T-cell (primary cell): ENCODE results near the gene CD55. TPM values are rescaled to one million over a fixed set of nuclear protein-coding genes. Genes with fewer than 3 reads are reported as not detected.

Experiments used
- ATAC-seq, 4 experiments: fragments of 200-7000 bp in 3 of 4; fragments of 150-1000 bp in 1 of 4; cut with Tn5 transposase; replicated peaks in 1 of 4; 1 replicate in 3 of 4; 2 replicates in 1 of 4; pipeline ENCODE4 v1.10.0; 2021; ENCODE audit warnings: moderate library complexity in 3 of 4, mild to moderate bottlenecking in 2 of 4, moderate number of reproducible peaks in 1 of 4
- CTCF ChIA-PET, 2 donors: fragments of 300-600 bp; sonication (Branson Sonifier 250); formaldehyde crosslinking; loops; one replicate each; lab custom pipeline; 2022; ENCODE audit warnings: antibody characterized with exemption in 2 of 2; lab: Charles Lee
- POLR2A ChIA-PET, 2 donors: fragments of 300-600 bp; sonication (Branson Sonifier 250); formaldehyde crosslinking; loops; one replicate each; lab custom pipeline; 2022; ENCODE audit warnings: antibody characterized with exemption in 2 of 2; lab: Charles Lee
- DNase-seq, 35 experiments: peaks; one replicate each; pipeline versions ENCODE4 v3.0.0 to v3.0.0-alpha.2; 2013 to 2023
- H3K27ac ChIP-seq: one replicate; pipeline ENCODE4 v1.5.1; 2013; ENCODE audit warnings: low read length
- H3K27me3 ChIP-seq, 2 experiments: replicated peaks in 1 of 2; 1 replicate in 1 of 2; 2 replicates in 1 of 2; pipeline versions ENCODE4 v1.6.1 to v1.7.0; 2013; ENCODE audit warnings: low read length in 1 of 2, mixed read lengths in 1 of 2; ENCODE audit not compliant: control insufficient read depth in 2 of 2, insufficient read depth in 2 of 2; ENCODE audit errors: extremely low read depth in 1 of 2
- H3K36me3 ChIP-seq, 2 donors: 1 replicate in 1 of 2; 2 replicates in 1 of 2; pipeline versions ENCODE4 v1.6.1 to v1.7.0; 2013; ENCODE audit warnings: low read length in 1 of 2; ENCODE audit not compliant: control insufficient read depth in 2 of 2, insufficient read depth in 1 of 2; ENCODE audit errors: extremely low read depth in 1 of 2
- H3K4me1 ChIP-seq, 2 experiments: 1 replicate in 1 of 2; 2 replicates in 1 of 2; pipeline versions ENCODE4 v1.6.1 to v1.7.0; 2013; ENCODE audit warnings: low read length in 2 of 2, mixed read lengths in 1 of 2; ENCODE audit not compliant: insufficient read depth in 2 of 2, control insufficient read depth in 1 of 2; ENCODE audit errors: extremely low read depth in 1 of 2
- H3K4me3 ChIP-seq, 2 donors: 1 replicate in 1 of 2; 2 replicates in 1 of 2; pipeline versions ENCODE4 v1.5.1 to v1.7.0; 2013; ENCODE audit warnings: mild to moderate bottlenecking in 2 of 2, low read length in 1 of 2, moderate library complexity in 1 of 2; ENCODE audit not compliant: control insufficient read depth in 1 of 2; ENCODE audit errors: extremely low read depth in 1 of 2
- H3K9me3 ChIP-seq: 2 replicates; pipeline ENCODE4 v1.7.0; 2013
- H3K27ac Mint-ChIP-seq, 2 donors: one replicate each; pipeline ENCODE4 v1.8.0; 2020 to 2021; ENCODE audit warnings: mild to moderate bottlenecking in 2 of 2, mixed read lengths in 2 of 2
- H3K27me3 Mint-ChIP-seq, 2 donors: one replicate each; pipeline ENCODE4 v1.8.0; 2021 to 2022; ENCODE audit warnings: mixed read lengths in 2 of 2
- H3K36me3 Mint-ChIP-seq: one replicate; pipeline ENCODE4 v1.8.0; 2021; ENCODE audit warnings: mixed read lengths
- H3K4me1 Mint-ChIP-seq, 3 donors: one replicate each; pipeline ENCODE4 v1.8.0; 2020 to 2022; ENCODE audit warnings: mixed read lengths in 3 of 3, mild to moderate bottlenecking in 1 of 3
- H3K4me3 Mint-ChIP-seq, 3 donors: one replicate each; pipeline ENCODE4 v1.8.0; 2020 to 2022; ENCODE audit warnings: mild to moderate bottlenecking in 3 of 3, mixed read lengths in 3 of 3, moderate library complexity in 3 of 3
- H3K9me3 Mint-ChIP-seq, 3 donors: one replicate each; pipeline ENCODE4 v1.8.0; 2020 to 2022; ENCODE audit warnings: mixed read lengths in 3 of 3
- WGBS: methylation state at CpG from one replicate; pipeline ENCODE4 v1.1.5; 2013; ENCODE audit warnings: missing lambda C conversion rate; ENCODE audit not compliant: insufficient coverage; 5-methylcytosine and 5-hydroxymethylcytosine counted together
- total RNA-seq, 35 experiments: library from RNA in 6 of 35; stranded (reverse) in 6 of 35; fragments of 120-200 nt in 1 of 35; gene quantifications; one replicate each; pipeline versions ENCODE4 v1.2.1 to v1.2.4 and lab custom pipeline; 2013 to 2026

The CD55 gene
- total RNA-seq, 5 donors from 2014 or later (not counting 1 experiment from before 2014, with no cell fraction given), result 86.2 to 218 (median 117) TPM

- Mint-ChIP-seq H3K4me3 (peak overlapping the region; percentile 89 to 95 (median 94)), H3K36me3 (peaks cover 35% of the 10 kb centered on the region), H3K4me1 (peaks cover 38 to 55% (median 54%) of the 10 kb centered on the region in 3 donors), H3K27ac (peak overlapping the region; percentile 99 to 100), H3K9me3 (no peaks in the 10 kb centered on the region), H3K27me3 (no peaks in the 10 kb centered on the region)
- ChIA-PET POLR2A (interaction anchor here (0.7 to 6.8 kb wide), 14 partner anchors 8 to 403 kb away, joined by 3 to 111 read pairs (median 4); no protein-coding TSS in a partner anchor), CTCF (interaction anchor here in 1 of 2 donors (0.6 to 2.3 kb wide), 8 partner anchors 11 to 272 kb away, joined by 3 to 36 read pairs (median 3); no protein-coding TSS in a partner anchor)
- DNase-seq (peak in 3 of 35 experiments; percentile 8 to 41 (median 19)), ATAC-seq (no peak)
- Histone ChIP-seq H3K36me3 (peaks cover 0 to 27% of the 10 kb centered on the region in 2 donors), H3K9me3 (no peaks in the 10 kb centered on the region), H3K27ac (peak overlapping the region; percentile 97), H3K4me3 (peak overlapping the region; percentile 61 to 99), H3K4me1 (peaks cover 18 to 20% of the 10 kb centered on the region in 2 experiments), H3K27me3 (peaks cover 0 to 3% of the 10 kb centered on the region in 2 experiments)
- WGBS, result 5% methylated on average over 29 of the region's 37 CpGs
These were observed 540 bp downstream of the CD55 start for GRCh38 chr1:207321790-207322645.

DNA sequence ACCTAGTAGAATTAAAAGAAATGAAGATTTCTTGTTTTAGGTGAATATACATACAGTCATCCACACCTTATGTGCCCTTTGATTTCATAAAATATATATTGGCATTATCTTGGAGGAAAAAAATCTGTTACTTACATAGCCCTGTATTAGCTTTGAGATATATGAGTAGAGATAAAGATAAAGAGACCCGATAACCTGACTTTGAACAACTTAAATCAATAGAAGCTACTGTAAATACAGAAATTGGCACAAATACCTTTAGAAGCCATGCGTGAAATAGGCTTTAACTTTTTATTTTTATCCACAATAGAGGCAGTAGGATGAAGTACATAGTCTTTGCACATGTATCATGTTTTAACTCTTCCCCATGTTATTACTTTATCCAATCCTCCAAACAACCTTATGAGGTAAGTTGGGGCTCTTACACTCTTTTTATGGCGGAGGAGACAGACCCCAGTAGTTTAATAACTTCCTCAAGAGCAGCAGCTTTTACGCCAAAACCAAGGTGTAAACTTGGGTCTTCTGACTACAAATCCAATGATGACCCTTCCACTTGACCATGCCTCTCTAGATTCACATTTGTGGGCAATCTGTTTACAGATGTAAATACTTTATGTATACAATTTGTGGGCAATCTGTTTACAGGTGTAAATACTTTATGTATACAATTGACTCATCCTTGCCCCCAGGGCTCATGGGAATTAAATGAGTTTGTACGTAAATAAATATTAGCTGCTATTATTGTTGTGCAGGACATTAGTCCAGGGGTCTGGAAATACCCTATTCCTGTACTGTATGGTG, 2.1 kb downstream of the CD55 start:
- POLR2A ChIA-PET, result interaction anchor here (0.7 to 6.8 kb wide), 5 partner anchors 11 to 544 kb away, joined by 3 to 111 read pairs (median 8); no protein-coding TSS in a partner anchor
- Histone ChIP-seq H3K27me3 (peaks cover 0 to 3% of the 10 kb centered on the region in 2 experiments), H3K4me3 (peak overlapping the region; percentile 10 to 47), H3K36me3 (peaks cover 0 to 42% of the 10 kb centered on the region in 2 donors), H3K4me1 (peaks cover 18 to 22% of the 10 kb centered on the region in 2 experiments), H3K27ac (peak overlapping the region; percentile 16), H3K9me3 (no peaks in the 10 kb centered on the region)
- peaks cover 48 to 67% (median 63%) of the 10 kb centered on the region in 3 donors for H3K4me1 Mint-ChIP-seq
- H3K27ac Mint-ChIP-seq, result peak overlapping the region; percentile 18 to 72
- CTCF ChIA-PET, result interaction anchor here in 1 of 2 donors (0.6 kb wide), 1 partner anchor 414 kb away, joined by 3 read pairs; no protein-coding TSS in a partner anchor
- no CpG with 5 or more reads among the region's 5 CpGs for WGBS
- ATAC-seq (no peak), DNase-seq (no peak)
- no peaks in the 10 kb centered on the region for H3K9me3 Mint-ChIP-seq
- peaks cover 51% of the 10 kb centered on the region for H3K36me3 Mint-ChIP-seq
- H3K27me3 Mint-ChIP-seq, result no peaks in the 10 kb centered on the region
- peak overlapping the region; percentile 75 to 94 (median 77) for H3K4me3 Mint-ChIP-seq

- ATAC-seq (peak in 1 of 4 experiments; percentile 6), DNase-seq (no peak)
- ChIA-PET CTCF (no interaction called here), POLR2A (interaction anchor here in 1 of 2 donors (0.6 kb wide), 1 partner anchor 8 kb away, joined by 3 read pairs; no protein-coding TSS in a partner anchor)
- H3K4me1 Mint-ChIP-seq, result peaks cover 62 to 66% (median 65%) of the 10 kb centered on the region in 3 donors
- H3K36me3 Mint-ChIP-seq, result peaks cover 81% of the 10 kb centered on the region
- Histone ChIP-seq H3K27me3 (no peaks in the 10 kb centered on the region), H3K9me3 (no peaks in the 10 kb centered on the region), H3K4me3 (no peak overlapping the region), H3K36me3 (peaks cover 8 to 76% of the 10 kb centered on the region in 2 donors), H3K27ac (no peak overlapping the region), H3K4me1 (peaks cover 3 to 22% of the 10 kb centered on the region in 2 experiments)
- H3K4me3 Mint-ChIP-seq, result peak overlapping the region in 1 of 3 donors; percentile 2
- H3K27me3 Mint-ChIP-seq, result no peaks in the 10 kb centered on the region
- H3K9me3 Mint-ChIP-seq, result peaks cover under 1 to 3% (median 2%) of the 10 kb centered on the region in 3 donors
- peak overlapping the region; percentile 44 to 59 for H3K27ac Mint-ChIP-seq
These were observed 6.5 kb downstream of the CD55 start for GRCh38 chr1:207328004-207328403.

DNA sequence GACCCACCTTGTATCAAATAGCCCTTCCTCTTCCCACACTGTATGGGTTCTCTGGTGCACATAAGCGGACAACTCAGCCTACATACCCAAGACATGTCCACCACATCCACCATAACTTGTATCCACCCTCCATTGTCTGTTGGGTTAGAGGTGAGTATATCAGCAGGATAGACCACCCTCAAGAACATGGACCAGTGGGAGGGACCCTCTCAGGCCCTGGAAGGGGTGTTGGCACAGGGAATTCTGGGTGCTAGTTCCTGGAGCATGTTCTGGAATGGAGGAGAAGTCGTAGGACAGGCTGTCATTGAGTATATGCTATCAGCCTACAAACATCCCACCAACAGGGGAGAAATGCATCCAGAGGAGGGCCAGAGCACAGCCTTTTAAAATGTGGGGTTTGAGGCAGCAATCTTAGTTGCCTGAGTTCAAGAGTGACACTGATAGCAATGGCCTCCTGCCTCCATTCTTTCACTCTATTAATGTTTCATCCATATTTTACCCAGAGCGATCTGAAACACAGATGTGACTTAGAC, 7.5 kb downstream of the CD55 start:
- ChIA-PET POLR2A (interaction anchor here in 1 of 2 donors (0.6 to 0.9 kb wide), 3 partner anchors 13 to 109 kb away, joined by 3 to 10 read pairs (median 4); no protein-coding TSS in a partner anchor), CTCF (no interaction called here)
- H3K27me3 ChIP-seq, result no peaks in the 10 kb centered on the region
- ATAC-seq (peak in 3 of 4 experiments; percentile 16 to 24 (median 21)), DNase-seq (no peak)
- H3K27ac ChIP-seq, result no peak overlapping the region
- peaks cover 6% of the 10 kb centered on the region for H3K9me3 ChIP-seq
- H3K4me3 ChIP-seq, result no peak overlapping the region
- WGBS, result 100% methylated on average over 1 of the region's 3 CpGs
- H3K4me1 Mint-ChIP-seq, result peaks cover 63 to 67% (median 65%) of the 10 kb centered on the region in 3 donors
- no peaks in the 10 kb centered on the region for H3K27me3 Mint-ChIP-seq
- H3K4me3 Mint-ChIP-seq, result peak overlapping the region in 1 of 3 donors; percentile 3
- peaks cover 8 to 73% of the 10 kb centered on the region in 2 donors for H3K36me3 ChIP-seq
- H3K4me1 ChIP-seq, result peaks cover 3 to 13% of the 10 kb centered on the region in 2 experiments
- H3K36me3 Mint-ChIP-seq, result peaks cover 82% of the 10 kb centered on the region
- peak overlapping the region; percentile 11 to 62 for H3K27ac Mint-ChIP-seq
- H3K9me3 Mint-ChIP-seq, result peaks cover 8 to 12% (median 11%) of the 10 kb centered on the region in 3 donors

DNA sequence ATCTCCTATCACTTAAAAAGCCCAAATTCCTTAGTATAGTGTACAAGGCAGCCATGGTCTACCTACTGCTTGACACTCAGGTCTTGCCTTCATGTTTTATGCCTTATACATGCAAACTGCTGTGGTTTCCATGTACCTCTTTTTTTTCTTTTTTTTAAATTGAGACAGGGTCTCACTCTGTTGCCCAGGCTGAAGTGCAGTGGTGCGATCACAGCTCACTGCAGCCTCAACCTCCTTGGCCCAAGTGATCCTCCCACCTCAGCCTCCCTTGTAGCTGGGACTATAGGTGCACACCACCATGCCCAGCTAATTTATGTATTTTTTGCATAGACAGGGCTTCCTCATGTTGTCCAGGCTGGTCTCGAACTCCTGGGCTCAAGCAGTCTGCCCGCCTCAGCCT, 8.0 kb downstream of the CD55 start:
- H3K4me3 ChIP-seq, result no peak overlapping the region
- no peaks in the 10 kb centered on the region for H3K27me3 ChIP-seq
- peaks cover 6% of the 10 kb centered on the region for H3K9me3 ChIP-seq
- DNase-seq, result no peak
- Mint-ChIP-seq H3K4me3 (peak overlapping the region in 1 of 3 donors; percentile 32), H3K27ac (peak overlapping the region; percentile 58 to 62), H3K27me3 (no peaks in the 10 kb centered on the region), H3K4me1 (peaks cover 64 to 68% (median 66%) of the 10 kb centered on the region in 3 donors), H3K9me3 (peaks cover 8 to 17% (median 16%) of the 10 kb centered on the region in 3 donors), H3K36me3 (peaks cover 83% of the 10 kb centered on the region)
- H3K36me3 ChIP-seq, result peaks cover 8 to 68% of the 10 kb centered on the region in 2 donors
- peak in 2 of 4 experiments; percentile 12 to 13 for ATAC-seq
- ChIA-PET CTCF (interaction anchor here in 1 of 2 donors (0.7 kb wide), 1 partner anchor 133 kb away, joined by 3 read pairs; no protein-coding TSS in a partner anchor), POLR2A (interaction anchor here (0.6 to 1.9 kb wide), 6 partner anchors 8 to 110 kb away, joined by 3 to 14 read pairs (median 4); partner anchors contain the start of gene CD55 (in 1 of the 2))
- WGBS, result 93% methylated on average over 3 of the region's 3 CpGs
- H3K4me1 ChIP-seq, result peaks cover 3 to 9% of the 10 kb centered on the region in 2 experiments
- no peak overlapping the region for H3K27ac ChIP-seq
